Central memory CD8-positive, alpha-beta T cell (primary cell): ENCODE results near the gene DIPK1A.
A peak's percentile ranks its signal among the peaks of the same experiment; 100 is the strongest.
"Not testable (repeated sequence)": the region's sequence is repeated elsewhere in the genome, so short reads cannot be mapped to it uniquely, and the experiment has no call there.

ENCODE experiments used
- ATAC-seq: fragments of 150-1000 bp; cut with Tn5 transposase; replicated peaks from 2 replicates; pipeline ENCODE4 v1.10.0; 2022; ENCODE audit warnings: mild to moderate bottlenecking, moderate FRiP score, moderate number of reproducible peaks; ENCODE audit not compliant: poor library complexity, severe bottlenecking; ENCODE audit errors: extremely low read depth
- DNase-seq, 2 donors: peaks; one replicate each; pipeline ENCODE4 v3.0.0; 2021; ENCODE audit warnings: low spot score in 2 of 2
- H3K27ac Mint-ChIP-seq: one replicate; pipeline ENCODE4 v1.8.0; 2022; ENCODE audit warnings: low read depth, mild to moderate bottlenecking, moderate library complexity, mixed read lengths
- H3K27me3 Mint-ChIP-seq: one replicate; pipeline ENCODE4 v1.8.0; 2022; ENCODE audit warnings: mixed read lengths
- H3K36me3 Mint-ChIP-seq: one replicate; pipeline ENCODE4 v1.8.0; 2022; ENCODE audit warnings: mild to moderate bottlenecking, moderate library complexity, mixed read lengths; ENCODE audit not compliant: insufficient read depth
- H3K4me1 Mint-ChIP-seq: one replicate; pipeline ENCODE4 v1.8.0; 2022; ENCODE audit warnings: mixed read lengths
- H3K4me3 Mint-ChIP-seq: one replicate; pipeline ENCODE4 v1.8.0; 2022; ENCODE audit warnings: mild to moderate bottlenecking, moderate library complexity, mixed read lengths
- H3K9me3 Mint-ChIP-seq: one replicate; pipeline ENCODE4 v1.8.0; 2022; ENCODE audit warnings: mixed read lengths

The DIPK1A gene

GRCh38 chr1:92972409-92973129, 11.3 kb upstream of the DIPK1A start:
- Mint-ChIP-seq H3K4me3 (no peak overlapping the region), H3K4me1 (peaks cover 29% of the 10 kb centered on the region), H3K27ac (no peak overlapping the region), H3K27me3 (no peaks in the 10 kb centered on the region), H3K36me3 (peaks cover 2% of the 10 kb centered on the region), H3K9me3 (no peaks in the 10 kb centered on the region)
- ATAC-seq (no peak), DNase-seq (no peak)

GRCh38 chr1:92971932-92972331, 10.7 kb upstream of the DIPK1A start:
- not testable (repeated sequence) for H3K27ac Mint-ChIP-seq, DNase-seq, H3K4me3 Mint-ChIP-seq, H3K36me3 Mint-ChIP-seq, ATAC-seq, H3K27me3 Mint-ChIP-seq, H3K9me3 Mint-ChIP-seq
- H3K4me1 Mint-ChIP-seq, result peaks cover 29% of the 10 kb centered on the region

- no peak for ATAC-seq
- H3K4me1 Mint-ChIP-seq, result peaks cover 29% of the 10 kb centered on the region
These were observed 9.9 kb upstream of the DIPK1A start for GRCh38 chr1:92970990-92971689.

GRCh38 chr1:92969517-92969916, 8.3 kb upstream of the DIPK1A start:
- no peaks in the 10 kb centered on the region for H3K27me3 Mint-ChIP-seq
- H3K4me1 Mint-ChIP-seq, result peaks cover 22% of the 10 kb centered on the region
- H3K4me3 Mint-ChIP-seq, result no peak overlapping the region
- H3K9me3 Mint-ChIP-seq, result no peaks in the 10 kb centered on the region
- H3K36me3 Mint-ChIP-seq, result no peaks in the 10 kb centered on the region
- H3K27ac Mint-ChIP-seq, result no peak overlapping the region
- ATAC-seq, result no peak
- no peak for DNase-seq

More at GRCh38 chr1:92970990-92971689, 9.9 kb upstream of the DIPK1A start:
- Mint-ChIP-seq H3K27me3 (no peaks in the 10 kb centered on the region), H3K27ac (no peak overlapping the region), H3K9me3 (no peaks in the 10 kb centered on the region), H3K36me3 (peaks cover 2% of the 10 kb centered on the region), H3K4me3 (no peak overlapping the region)
- DNase-seq, result no peak

- ATAC-seq, result no peak
- Mint-ChIP-seq H3K27ac (no peak overlapping the region), H3K27me3 (no peaks in the 10 kb centered on the region), H3K4me3 (no peak overlapping the region), H3K9me3 (no peaks in the 10 kb centered on the region), H3K4me1 (peaks cover 18% of the 10 kb centered on the region), H3K36me3 (no peaks in the 10 kb centered on the region)
- no peak for DNase-seq
These were observed 7.1 kb upstream of the DIPK1A start for GRCh38 chr1:92968138-92969032.

- no peaks in the 10 kb centered on the region for H3K9me3 Mint-ChIP-seq
- ATAC-seq (no peak), DNase-seq (no peak)
- peaks cover 15% of the 10 kb centered on the region for H3K36me3 Mint-ChIP-seq
- H3K27ac Mint-ChIP-seq, result no peak overlapping the region
- no peak overlapping the region for H3K4me3 Mint-ChIP-seq
- no peaks in the 10 kb centered on the region for H3K27me3 Mint-ChIP-seq
- H3K4me1 Mint-ChIP-seq, result peaks cover 16% of the 10 kb centered on the region
These were observed 3.7 kb upstream of the DIPK1A start for GRCh38 chr1:92964998-92965397.

GRCh38 chr1:92964316-92964715, 3.1 kb upstream of the DIPK1A start:
- H3K36me3 Mint-ChIP-seq, result peaks cover 16% of the 10 kb centered on the region

GRCh38 chr1:92961896-92962752, 862 bp upstream of the DIPK1A start:
- DNase-seq, result peak; percentile 36 to 70
- peaks cover 28% of the 10 kb centered on the region for H3K4me1 Mint-ChIP-seq

More at GRCh38 chr1:92964316-92964715, 3.1 kb upstream of the DIPK1A start:
- no peak for ATAC-seq
- Mint-ChIP-seq H3K4me3 (no peak overlapping the region), H3K27ac (no peak overlapping the region), H3K9me3 (no peaks in the 10 kb centered on the region), H3K4me1 (peaks cover 17% of the 10 kb centered on the region), H3K27me3 (no peaks in the 10 kb centered on the region)
- no peak for DNase-seq

GRCh38 chr1:92960395-92961130, 699 bp downstream of the DIPK1A start:
- DNase-seq (peak; percentile 45 to 64), ATAC-seq (peak; percentile 45)
- peaks cover 42% of the 10 kb centered on the region for H3K4me1 Mint-ChIP-seq
- H3K4me3 Mint-ChIP-seq, result peak overlapping the region; percentile 94
- no peaks in the 10 kb centered on the region for H3K9me3 Mint-ChIP-seq
- peaks cover 16% of the 10 kb centered on the region for H3K36me3 Mint-ChIP-seq
- peak overlapping the region; percentile 96 for H3K27ac Mint-ChIP-seq
- no peaks in the 10 kb centered on the region for H3K27me3 Mint-ChIP-seq

More at GRCh38 chr1:92961896-92962752, 862 bp upstream of the DIPK1A start:
- no peaks in the 10 kb centered on the region for H3K27me3 Mint-ChIP-seq
- H3K36me3 Mint-ChIP-seq, result peaks cover 16% of the 10 kb centered on the region
- peak; percentile 68 for ATAC-seq
- H3K27ac Mint-ChIP-seq, result no peak overlapping the region
- H3K4me3 Mint-ChIP-seq, result no peak overlapping the region
- H3K9me3 Mint-ChIP-seq, result no peaks in the 10 kb centered on the region

GRCh38 chr1:92958203-92958970, 2.9 kb downstream of the DIPK1A start:
- Mint-ChIP-seq H3K36me3 (peaks cover 18% of the 10 kb centered on the region), H3K27me3 (no peaks in the 10 kb centered on the region), H3K9me3 (no peaks in the 10 kb centered on the region), H3K4me1 (peaks cover 55% of the 10 kb centered on the region), H3K27ac (peak overlapping the region; percentile 35), H3K4me3 (no peak overlapping the region)
- no peak for DNase-seq
- no peak for ATAC-seq
